DND-41 (cell line): ENCODE results near the gene SPTAN1.

Experiments used
- ATAC-seq: fragments of 200-7000 bp; cut with Tn5 transposase; 3 replicates; pipeline ENCODE4 v1.9.1; 2021; ENCODE audit warnings: low read depth; ENCODE audit not compliant: insufficient read depth
- DNase-seq: peaks from one replicate; pipeline ENCODE4 v3.0.0-alpha.2; 2020
- H2AFZ ChIP-seq: 2 replicates; pipeline ENCODE4 v1.6.0; 2012; ENCODE audit warnings: low read depth, low read length
- H3K27ac ChIP-seq: 2 replicates; pipeline ENCODE4 v1.5.1; 2012; ENCODE audit warnings: low read length, inconsistent platforms
- H3K27me3 ChIP-seq: fragments of 200-600 bp; sonication (generic); 2 replicates; pipeline ENCODE4 v1.6.0; 2012; ENCODE audit warnings: low read length, mild to moderate bottlenecking, inconsistent platforms; ENCODE audit not compliant: insufficient read depth, poor library complexity
- H3K36me3 ChIP-seq: 2 replicates; pipeline ENCODE4 v1.5.1; 2012; ENCODE audit warnings: low read length, inconsistent platforms; ENCODE audit not compliant: insufficient read depth
- H3K4me1 ChIP-seq: 2 replicates; pipeline ENCODE4 v1.5.1; 2012; ENCODE audit warnings: mild to moderate bottlenecking, low read length; ENCODE audit not compliant: insufficient read depth
- H3K4me2 ChIP-seq: 2 replicates; pipeline ENCODE4 v1.6.0; 2012; ENCODE audit warnings: mild to moderate bottlenecking, moderate library complexity, low read length, inconsistent platforms; ENCODE audit not compliant: insufficient read depth
- H3K4me3 ChIP-seq, 2 experiments: fragments of 200-600 bp in 1 of 2; shearing (Covaris generic) in 1 of 2; 2 replicates each; pipeline ENCODE4 v1.5.1; 2012 to 2016; ENCODE audit warnings: inconsistent platforms in 2 of 2, low read length in 2 of 2, mild to moderate bottlenecking in 2 of 2, low read depth in 1 of 2, moderate library complexity in 1 of 2
- H3K79me2 ChIP-seq: 2 replicates; pipeline ENCODE4 v1.6.0; 2012; ENCODE audit warnings: low read length, inconsistent platforms; ENCODE audit not compliant: insufficient read depth
- H3K9ac ChIP-seq: 2 replicates; pipeline ENCODE4 v1.6.0; 2012; ENCODE audit warnings: low read depth, mild to moderate bottlenecking, inconsistent platforms, low read length, moderate library complexity
- H3K9me3 ChIP-seq: 2 replicates; pipeline ENCODE4 v1.5.1; 2012; ENCODE audit warnings: low read length, moderate library complexity, mild to moderate bottlenecking, inconsistent platforms; ENCODE audit not compliant: insufficient read depth, severe bottlenecking
- H4K20me1 ChIP-seq: 2 replicates; pipeline ENCODE4 v1.6.0; 2012; ENCODE audit warnings: low read length; ENCODE audit not compliant: insufficient read depth
- CTCF ChIP-seq: IDR thresholded peaks from 2 replicates; pipeline ENCODE4 v1.5.1; 2012; ENCODE audit warnings: borderline replicate concordance, low read length, moderate library complexity, mild to moderate bottlenecking; ENCODE audit not compliant: poor library complexity, severe bottlenecking; ENCODE audit errors: extremely low read depth
- EZH2 ChIP-seq: IDR thresholded peaks from 3 replicates; pipeline ENCODE4 v1.6.1; 2012; ENCODE audit warnings: borderline replicate concordance, low read depth, mild to moderate bottlenecking, moderate library complexity, low read length, inconsistent platforms; ENCODE audit not compliant: severe bottlenecking

Gene SPTAN1

GRCh38 chr9:128619779-128620178 lies 67.4 kb downstream of the SPTAN1 start:
- Histone ChIP-seq H3K36me3 (peaks cover 87% of the 10 kb centered on the region), H3K79me2 (no peaks in the 10 kb centered on the region), H3K27me3 (no peaks in the 10 kb centered on the region), H4K20me1 (no peaks in the 10 kb centered on the region), H2AFZ (no peak overlapping the region), H3K4me2 (no peak overlapping the region), H3K4me1 (no peaks in the 10 kb centered on the region), H3K9me3 (no peaks in the 10 kb centered on the region), H3K4me3 (no peak overlapping the region), H3K27ac (no peak overlapping the region), H3K9ac (no peak overlapping the region)
- no peak for TF ChIP-seq CTCF
- TF ChIP-seq EZH2 = no peak
- no peak for ATAC-seq
- no peak for DNase-seq

GRCh38 chr9:128621730-128622455 lies 69.5 kb downstream of the SPTAN1 start:
- TF ChIP-seq EZH2 (no peak), CTCF (no peak)
- H3K4me3 ChIP-seq = no peak overlapping the region
- H4K20me1 ChIP-seq = no peaks in the 10 kb centered on the region
- H3K79me2 ChIP-seq = no peaks in the 10 kb centered on the region
- ATAC-seq (no peak), DNase-seq (no peak)
- H3K36me3 ChIP-seq = peaks cover 91% of the 10 kb centered on the region
- no peak overlapping the region for H2AFZ ChIP-seq
- H3K4me1 ChIP-seq = no peaks in the 10 kb centered on the region
- H3K27ac ChIP-seq = no peak overlapping the region
- no peaks in the 10 kb centered on the region for H3K27me3 ChIP-seq
- no peak overlapping the region for H3K4me2 ChIP-seq
- no peak overlapping the region for H3K9ac ChIP-seq
- H3K9me3 ChIP-seq = no peaks in the 10 kb centered on the region

- Histone ChIP-seq H3K4me2 (no peak overlapping the region), H3K27me3 (no peaks in the 10 kb centered on the region), H3K4me1 (no peaks in the 10 kb centered on the region), H3K4me3 (no peak overlapping the region), H3K36me3 (peaks cover 92% of the 10 kb centered on the region), H2AFZ (no peak overlapping the region), H3K9me3 (no peaks in the 10 kb centered on the region), H3K79me2 (no peaks in the 10 kb centered on the region), H4K20me1 (peaks cover 3% of the 10 kb centered on the region; the same call in 1 of the 2 replicates), H3K9ac (no peak overlapping the region), H3K27ac (no peak overlapping the region)
- DNase-seq (no peak), ATAC-seq (no peak)
- no peak for TF ChIP-seq EZH2
- peak; percentile 3 for TF ChIP-seq CTCF
These were observed 72.2 kb downstream of the SPTAN1 start for GRCh38 chr9:128624566-128624965.
